Measurements from ENCODE around the gene TTC28.
"Not testable (repeated sequence)": the region's sequence is repeated elsewhere in the genome, so short reads cannot be mapped to it uniquely, and the experiment has no call there.

TTC28 gene

GRCh38 chr22:28172892-28173670 is 506.6 kb downstream of the TTC28 start:
- no peak for DNase-seq

- no peak for DNase-seq
These were observed 507.9 kb downstream of the TTC28 start for GRCh38 chr22:28171712-28172111.

- no peak for DNase-seq
These were observed 508.5 kb downstream of the TTC28 start for GRCh38 chr22:28171115-28171514.

- not testable (repeated sequence) for DNase-seq
These were observed 510.3 kb downstream of the TTC28 start for GRCh38 chr22:28169314-28169713.

- no peak for DNase-seq
These were observed 523.8 kb downstream of the TTC28 start for GRCh38 chr22:28155808-28156207.

- no peak for DNase-seq
These were observed 524.8 kb downstream of the TTC28 start for GRCh38 chr22:28154861-28155260.

- no peak for DNase-seq
These were observed 528.4 kb downstream of the TTC28 start for GRCh38 chr22:28151151-28151816.

GRCh38 chr22:28148816-28149465 is 530.7 kb downstream of the TTC28 start:
- DNase-seq, result no peak

- no peak for DNase-seq
These were observed 532.2 kb downstream of the TTC28 start for GRCh38 chr22:28147401-28147800.

GRCh38 chr22:28146401-28147314 is 533.0 kb downstream of the TTC28 start:
- DNase-seq, result no peak

- DNase-seq, result no peak
These were observed 535.5 kb downstream of the TTC28 start for GRCh38 chr22:28143961-28144745.

- no peak for DNase-seq
These were observed 536.3 kb downstream of the TTC28 start for GRCh38 chr22:28143241-28143865.

- DNase-seq, result no peak
These were observed 537.2 kb downstream of the TTC28 start for GRCh38 chr22:28142361-28142961.

- no peak for DNase-seq
These were observed 538.0 kb downstream of the TTC28 start for GRCh38 chr22:28141614-28142013.

GRCh38 chr22:28139961-28140360 is 539.7 kb downstream of the TTC28 start:
- no peak for DNase-seq

- DNase-seq, result no peak
These were observed 540.1 kb downstream of the TTC28 start for GRCh38 chr22:28139516-28139915.

- DNase-seq, result no peak
These were observed 542.6 kb downstream of the TTC28 start for GRCh38 chr22:28137036-28137435.

- DNase-seq, result no peak
These were observed 547.2 kb downstream of the TTC28 start for GRCh38 chr22:28132466-28132865.

- no peak for DNase-seq
These were observed 550.2 kb downstream of the TTC28 start for GRCh38 chr22:28129319-28129962.

GRCh38 chr22:28128827-28129226 is 550.8 kb downstream of the TTC28 start:
- DNase-seq, result no peak

GRCh38 chr22:28125799-28126198 is 553.8 kb downstream of the TTC28 start:
- no peak for DNase-seq
